Uterus (tissue), 4 donors: Measurements from ENCODE around the gene CT47A7. TPM values are rescaled to one million over a fixed set of nuclear protein-coding genes. Genes with fewer than 3 reads are reported as not detected.
"Not testable (repeated sequence)": the region's sequence is repeated elsewhere in the genome, so short reads cannot be mapped to it uniquely, and the experiment has no call there.

Experiments
- DNase-seq, 2 donors: peaks; one replicate each; pipeline ENCODE4 v3.0.0-alpha.2; 2019 to 2020
- H3K27ac ChIP-seq, 2 donors: fragments of 200-600 bp; sonication (generic); 1 replicate in 1 of 2; 2 replicates in 1 of 2; pipeline ENCODE4 v1.5.1; 2016 to 2018
- H3K27me3 ChIP-seq, 2 donors: fragments of 200-600 bp; sonication (generic); one replicate each; pipeline ENCODE4 v1.5.1; 2018 to 2019; ENCODE audit warnings: control low read depth in 1 of 2
- H3K36me3 ChIP-seq, 2 donors: fragments of 200-600 bp; sonication (generic); one replicate each; pipeline ENCODE4 v1.5.1; 2019; ENCODE audit warnings: control low read depth in 1 of 2
- H3K4me1 ChIP-seq, 2 donors: fragments of 200-600 bp; sonication (generic); one replicate each; pipeline ENCODE4 v1.5.1; 2018 to 2019; ENCODE audit warnings: control low read depth in 1 of 2
- H3K4me3 ChIP-seq, 2 donors: fragments of 200-600 bp; sonication (generic); 1 replicate in 1 of 2; 2 replicates in 1 of 2; pipeline ENCODE4 v1.5.1; 2018 to 2019; ENCODE audit warnings: mild to moderate bottlenecking in 1 of 2
- H3K9me3 ChIP-seq, 2 donors: fragments of 200-600 bp; sonication (generic); one replicate each; pipeline ENCODE4 v1.5.1; 2019; ENCODE audit warnings: control low read depth in 1 of 2
- CTCF ChIP-seq, 4 experiments: fragments of 200-600 bp in 2 of 4; fragments of 450-650 bp in 2 of 4; sonication (generic) in 2 of 4; IDR thresholded peaks; one replicate each; pipeline ENCODE4 v1.5.1; 2016 to 2019; ENCODE audit warnings: antibody characterized with exemption in 4 of 4, mild to moderate bottlenecking in 2 of 4, moderate library complexity in 1 of 4
- POLR2A ChIP-seq, 2 donors: fragments of 450-650 bp; IDR thresholded peaks; one replicate each; pipeline ENCODE4 v1.6.1; 2016; ENCODE audit warnings: antibody characterized with exemption in 2 of 2, mild to moderate bottlenecking in 1 of 2, moderate library complexity in 1 of 2
- intact Hi-C: fragments of 100-400 bp; cut with DNase I; formaldehyde crosslinking; loops from one replicate; pipeline ENCODE4 v1.15.1; 2023; ENCODE audit warnings: low total_unique reads
- small RNA-seq: library from RNA; depleted of rRNA; stranded (forward); fragments of <200 nt; gene quantifications from one replicate; pipeline ENCODE3, GENCODE V24; 2016
- total RNA-seq, 4 donors: library from RNA; depleted of rRNA in 3 of 4; stranded (reverse); fragments of >200 nt in 3 of 4; gene quantifications; one replicate each; pipeline versions ENCODE4 v1.1.0 to v1.2.4, GENCODE V29; 2014 to 2023
- donor health status: DM: yes; HTN: yes; CAD: no.

CT47A7 gene
- total RNA-seq, result not detected

GRCh38 chrX:120956500-120956899, at the start of gene CT47A7:
TSS of gene CT47A7 (minus strand) at chrX:120956600. CDS start at chrX:120956345, 255 bp downstream.
- H3K4me3 ChIP-seq, H3K27me3 ChIP-seq, intact Hi-C loops, H3K4me1 ChIP-seq, DNase-seq, H3K27ac ChIP-seq, H3K9me3 ChIP-seq, H3K36me3 ChIP-seq: not testable (repeated sequence)

GRCh38 chrX:121000589-121000988, 44.2 kb upstream of the CT47A7 start:
- intact Hi-C loops, result no loop called here
- no peak overlapping the region for H3K27ac ChIP-seq
- H3K4me1 ChIP-seq, result no peaks in the 10 kb centered on the region
- DNase-seq, result no peak
- H3K27me3 ChIP-seq, result peaks cover 0 to 5% of the 10 kb centered on the region in 2 donors
- no peak overlapping the region for H3K4me3 ChIP-seq
- H3K9me3 ChIP-seq, result no peaks in the 10 kb centered on the region
- no peaks in the 10 kb centered on the region for H3K36me3 ChIP-seq
- TF ChIP-seq CTCF (IDR thresholded peaks at IDR 0.05) (no peak), POLR2A (IDR thresholded peaks at IDR 0.05) (no peak)

- TF ChIP-seq CTCF (IDR thresholded peaks at IDR 0.05), result no peak
- no peak for TF ChIP-seq POLR2A (IDR thresholded peaks at IDR 0.05)
- Histone ChIP-seq H3K9me3 (no peaks in the 10 kb centered on the region), H3K4me3 (no peak overlapping the region), H3K4me1 (no peaks in the 10 kb centered on the region), H3K27me3 (peaks cover 0 to 5% of the 10 kb centered on the region in 2 donors), H3K36me3 (no peaks in the 10 kb centered on the region), H3K27ac (no peak overlapping the region)
- intact Hi-C loops, result no loop called here
- DNase-seq, result no peak
Measured at GRCh38 chrX:120999413-120999812, 43.0 kb upstream of the CT47A7 start.

GRCh38 chrX:120985660-120986059, 29.3 kb upstream of the CT47A7 start, which contains the start of gene CT47A1:
TSS of gene CT47A1 (minus strand) at chrX:120985760. CDS start at chrX:120985529, 231 bp downstream.
- H3K36me3 ChIP-seq, H3K27me3 ChIP-seq, H3K4me1 ChIP-seq, H3K4me3 ChIP-seq, intact Hi-C loops, H3K27ac ChIP-seq, H3K9me3 ChIP-seq, DNase-seq: not testable (repeated sequence)

Small RNA genes lying within 50 kb of the gene (small RNA-seq; reads per million reads assigned to genes)
- not detected for gene AL670379.1
- gene AL670379.10, result not detected
- gene AL670379.11, result not detected
- gene AL670379.12, result not detected
- gene AL670379.2, result not detected
- gene AL670379.3, result not detected
- gene AL670379.4, result not detected
- not detected for gene AL670379.5
- not detected for gene AL670379.6
- not detected for gene AL670379.7
- gene AL670379.8, result not detected
- not detected for gene AL670379.9

Other genes starting within 250 kb of the CT47A7 start
- gene CT47B1, start 80.7 kb downstream of the CT47A7 start, total RNA-seq, result not detected
- not detected for gene CT47A11, start 19.4 kb downstream of the CT47A7 start, total RNA-seq
- gene CT47A10, start 14.6 kb downstream of the CT47A7 start, total RNA-seq, result not detected
- not detected for gene CT47A9, start 9.7 kb downstream of the CT47A7 start, total RNA-seq
- not detected for gene CT47A8, start 4.9 kb downstream of the CT47A7 start, total RNA-seq
- gene CT47A6, start 4.9 kb upstream of the CT47A7 start, total RNA-seq, result not detected
- gene CT47A5, start 9.7 kb upstream of the CT47A7 start, total RNA-seq, result not detected
- not detected for gene CT47A4, start 14.6 kb upstream of the CT47A7 start, total RNA-seq
- gene CT47A3, start 19.5 kb upstream of the CT47A7 start, total RNA-seq, result not detected
- not detected for gene CT47A2, start 24.3 kb upstream of the CT47A7 start, total RNA-seq
- gene CT47A1, start 29.2 kb upstream of the CT47A7 start, total RNA-seq, result not detected
- 1 to 10 TPM in 2 of 4 donors, under 1 TPM in 2; 0.29 to 5.4 (median 1.1) TPM for gene GLUD2, start 91.0 kb upstream of the CT47A7 start, total RNA-seq